Astrocyte (in vitro differentiated cells and primary cell): Measurements from ENCODE around the gene ADCY5. TPM values are rescaled to one million over a fixed set of nuclear protein-coding genes. Genes with fewer than 3 reads are reported as not detected.

ENCODE experiments used
- DNase-seq: peaks from one replicate; pipeline ENCODE4 v3.0.0-alpha.2; 2010; ENCODE audit warnings: low read depth
- FAIRE-seq: peaks from 2 replicates; lab custom pipeline; 2011; peaks lifted over from hg19 to GRCh38; lab: Jason Lieb, UNC
- H2AFZ ChIP-seq: 2 replicates; pipeline ENCODE4 v1.6.0; 2012; ENCODE audit warnings: low read depth, low read length, inconsistent platforms
- H3K27ac ChIP-seq: 2 replicates; pipeline ENCODE4 v1.5.1; 2011; ENCODE audit warnings: low read depth, low read length, inconsistent platforms
- H3K27me3 ChIP-seq: 2 replicates; pipeline ENCODE4 v1.6.0; 2011; ENCODE audit warnings: low read length, inconsistent platforms; ENCODE audit not compliant: insufficient read depth
- H3K36me3 ChIP-seq: 2 replicates; pipeline ENCODE4 v1.5.1; 2011; ENCODE audit warnings: low read length, inconsistent platforms; ENCODE audit not compliant: insufficient read depth
- H3K4me1 ChIP-seq: 2 replicates; pipeline ENCODE4 v1.5.1; 2011; ENCODE audit warnings: low read length, inconsistent platforms; ENCODE audit not compliant: insufficient read depth
- H3K4me2 ChIP-seq: 2 replicates; pipeline ENCODE4 v1.6.0; 2012; ENCODE audit warnings: low read length, inconsistent platforms
- H3K4me3 ChIP-seq: 2 replicates; pipeline ENCODE4 v1.5.1; 2011; ENCODE audit warnings: low read depth, mild to moderate bottlenecking, low read length, inconsistent platforms; ENCODE audit not compliant: insufficient read depth
- H3K79me2 ChIP-seq: 2 replicates; pipeline ENCODE4 v1.6.0; 2012; ENCODE audit warnings: mild to moderate bottlenecking, low read length, inconsistent platforms; ENCODE audit not compliant: insufficient read depth
- H3K9ac ChIP-seq: 2 replicates; pipeline ENCODE4 v1.6.0; 2012; ENCODE audit warnings: mild to moderate bottlenecking, low read length, inconsistent platforms
- H3K9me3 ChIP-seq: 2 replicates; pipeline ENCODE4 v1.5.1; 2012; ENCODE audit warnings: low read depth, mild to moderate bottlenecking, low read length, inconsistent platforms; ENCODE audit not compliant: insufficient read depth
- H4K20me1 ChIP-seq: 2 replicates; pipeline ENCODE4 v1.6.0; 2012; ENCODE audit warnings: low read length, inconsistent platforms; ENCODE audit not compliant: insufficient read depth
- H3K27ac Mint-ChIP-seq: one replicate; pipeline ENCODE4 v1.8.0; 2021; ENCODE audit warnings: mild to moderate bottlenecking, mixed read lengths; ENCODE audit not compliant: unreplicated experiment
- H3K27me3 Mint-ChIP-seq: one replicate; pipeline ENCODE4 v1.8.0; 2021; ENCODE audit warnings: low read depth, mixed read lengths; ENCODE audit not compliant: unreplicated experiment
- H3K36me3 Mint-ChIP-seq: one replicate; pipeline ENCODE4 v1.8.0; 2021; ENCODE audit warnings: low read depth, mixed read lengths; ENCODE audit not compliant: unreplicated experiment
- H3K4me1 Mint-ChIP-seq: one replicate; pipeline ENCODE4 v1.8.0; 2021; ENCODE audit warnings: low read depth, mixed read lengths; ENCODE audit not compliant: unreplicated experiment
- H3K4me3 Mint-ChIP-seq: one replicate; pipeline ENCODE4 v1.8.0; 2021; ENCODE audit warnings: mild to moderate bottlenecking, moderate library complexity, mixed read lengths; ENCODE audit not compliant: unreplicated experiment
- H3K9me3 Mint-ChIP-seq: one replicate; pipeline ENCODE4 v1.8.0; 2021; ENCODE audit warnings: mild to moderate bottlenecking, mixed read lengths; ENCODE audit not compliant: unreplicated experiment
- CTCF ChIP-seq: IDR thresholded peaks from 2 replicates; pipeline ENCODE4 v1.5.1; 2011; ENCODE audit warnings: low read depth, mild to moderate bottlenecking, inconsistent platforms, low read length, moderate library complexity; ENCODE audit not compliant: insufficient read depth
- EZH2 ChIP-seq: IDR thresholded peaks from 2 replicates; pipeline ENCODE4 v1.6.1; 2012; ENCODE audit warnings: mild to moderate bottlenecking, low read length, inconsistent platforms; ENCODE audit not compliant: insufficient read depth
- total RNA-seq: library from RNA; stranded (reverse); gene quantifications from 2 replicates; pipeline ENCODE4 v1.2.1, GENCODE V29; 2021

ADCY5 gene
- total RNA-seq, 1 donor from 2014 or later = 1.2 TPM

- Mint-ChIP-seq H3K9me3 (no peaks in the 10 kb centered on the region), H3K4me3 (no peak overlapping the region), H3K4me1 (peaks cover 11% of the 10 kb centered on the region), H3K27me3 (peaks cover 52% of the 10 kb centered on the region), H3K27ac (no peak overlapping the region), H3K36me3 (no peaks in the 10 kb centered on the region)
- Histone ChIP-seq H3K27me3 (peaks cover 16% of the 10 kb centered on the region), H3K4me2 (no peak overlapping the region), H3K9ac (no peak overlapping the region), H4K20me1 (no peaks in the 10 kb centered on the region), H3K79me2 (no peaks in the 10 kb centered on the region), H3K9me3 (no peaks in the 10 kb centered on the region), H3K27ac (no peak overlapping the region), H2AFZ (no peak overlapping the region), H3K4me3 (no peak overlapping the region), H3K36me3 (no peaks in the 10 kb centered on the region), H3K4me1 (no peaks in the 10 kb centered on the region)
- FAIRE-seq = no peak
- TF ChIP-seq EZH2 = no peak
- DNase-seq = no peak
Observed at GRCh38 chr3:123327956-123328850, 120.7 kb downstream of the ADCY5 start.

- peaks cover 59% of the 10 kb centered on the region for H3K27me3 Mint-ChIP-seq
- FAIRE-seq (no peak), DNase-seq (no peak)
- Histone ChIP-seq H3K4me2 (no peak overlapping the region), H3K36me3 (no peaks in the 10 kb centered on the region), H3K27me3 (peaks cover 16% of the 10 kb centered on the region), H3K9ac (no peak overlapping the region), H3K79me2 (no peaks in the 10 kb centered on the region), H3K9me3 (no peaks in the 10 kb centered on the region), H2AFZ (no peak overlapping the region), H3K4me1 (no peaks in the 10 kb centered on the region), H3K27ac (no peak overlapping the region), H4K20me1 (no peaks in the 10 kb centered on the region), H3K4me3 (no peak overlapping the region)
- no peak overlapping the region for H3K4me3 Mint-ChIP-seq
- no peaks in the 10 kb centered on the region for H3K9me3 Mint-ChIP-seq
- H3K36me3 Mint-ChIP-seq = no peaks in the 10 kb centered on the region
- TF ChIP-seq EZH2 (no peak), CTCF (no peak)
- H3K4me1 Mint-ChIP-seq = peaks cover 13% of the 10 kb centered on the region
- no peak overlapping the region for H3K27ac Mint-ChIP-seq
Observed at GRCh38 chr3:123327480-123327879, 121.4 kb downstream of the ADCY5 start.

GRCh38 chr3:123326531-123326930 is 122.4 kb downstream of the ADCY5 start:
- peaks cover 60% of the 10 kb centered on the region for H3K27me3 Mint-ChIP-seq
- peaks cover 12% of the 10 kb centered on the region for H3K4me1 Mint-ChIP-seq
- DNase-seq = no peak
- Histone ChIP-seq H3K27me3 (peaks cover 16% of the 10 kb centered on the region), H3K9me3 (no peaks in the 10 kb centered on the region), H2AFZ (no peak overlapping the region), H3K4me1 (no peaks in the 10 kb centered on the region), H3K27ac (no peak overlapping the region), H4K20me1 (no peaks in the 10 kb centered on the region), H3K4me2 (no peak overlapping the region), H3K79me2 (no peaks in the 10 kb centered on the region), H3K36me3 (no peaks in the 10 kb centered on the region), H3K9ac (no peak overlapping the region), H3K4me3 (no peak overlapping the region)
- no peak for FAIRE-seq
- no peak overlapping the region for H3K27ac Mint-ChIP-seq
- TF ChIP-seq EZH2 (no peak), CTCF (no peak)
- H3K9me3 Mint-ChIP-seq = no peaks in the 10 kb centered on the region
- H3K4me3 Mint-ChIP-seq = no peak overlapping the region
- H3K36me3 Mint-ChIP-seq = no peaks in the 10 kb centered on the region
